Thyroid gland (tissue), 4 donors: ENCODE data around the gene SPHK1.

Experiments
- CTCF ChIP-seq, 6 experiments: fragments of 200-600 bp in 3 of 6; fragments of 450-650 bp in 3 of 6; sonication (generic) in 3 of 6; IDR thresholded peaks; one replicate each; pipeline ENCODE4 v1.5.1; 2016 to 2019; ENCODE audit warnings: antibody characterized with exemption in 6 of 6, mild to moderate bottlenecking in 2 of 6, inconsistent platforms in 1 of 6, moderate library complexity in 1 of 6
- POLR2A ChIP-seq, 2 donors: fragments of 450-650 bp; IDR thresholded peaks; one replicate each; pipeline ENCODE4 v1.6.1; 2017; ENCODE audit warnings: antibody characterized with exemption in 2 of 2, mild to moderate bottlenecking in 2 of 2, moderate library complexity in 1 of 2

GRCh38 chr17:76359375-76359774 is 25.0 kb upstream of the SPHK1 start:
- TF ChIP-seq CTCF (IDR thresholded peaks at IDR 0.05): no peak
- no peak for TF ChIP-seq POLR2A (IDR thresholded peaks at IDR 0.05)
